GM18909 (cell line): ENCODE results near the gene GRIA4.
A peak's percentile ranks its signal among the peaks of the same experiment; 100 is the strongest.

Source experiments
- ATAC-seq: cut with Tn5 transposase; IDR thresholded peaks from one replicate; pipeline ENCODE4 v1.9.1; 2021; ENCODE audit warnings: mild to moderate bottlenecking; ENCODE audit not compliant: unreplicated experiment, poor library complexity

Gene GRIA4

GRCh38 chr11:105635466-105635865 is 25.6 kb downstream of the GRIA4 start:
- no peak for ATAC-seq

- ATAC-seq: no peak
These were observed 26.6 kb downstream of the GRIA4 start for GRCh38 chr11:105636496-105636895.

GRCh38 chr11:105639527-105639926 is 29.7 kb downstream of the GRIA4 start:
- no peak for ATAC-seq

- no peak for ATAC-seq
These were observed 31.6 kb downstream of the GRIA4 start for GRCh38 chr11:105641433-105641832.

GRCh38 chr11:105642870-105643269 is 33.0 kb downstream of the GRIA4 start:
- ATAC-seq: no peak

- no peak for ATAC-seq
These were observed 35.1 kb downstream of the GRIA4 start for GRCh38 chr11:105644839-105645573.

GRCh38 chr11:105647780-105648179 is 37.9 kb downstream of the GRIA4 start:
- ATAC-seq: no peak

GRCh38 chr11:105648762-105649161 is 38.9 kb downstream of the GRIA4 start:
- no peak for ATAC-seq

- no peak for ATAC-seq
These were observed 55.4 kb downstream of the GRIA4 start for GRCh38 chr11:105665281-105665680.

- ATAC-seq: no peak
These were observed 57.6 kb downstream of the GRIA4 start for GRCh38 chr11:105667441-105667840.

GRCh38 chr11:105670811-105671210 is 60.9 kb downstream of the GRIA4 start:
- ATAC-seq: no peak

GRCh38 chr11:105673089-105673488 is 63.2 kb downstream of the GRIA4 start:
- ATAC-seq: no peak

- no peak for ATAC-seq
These were observed 79.8 kb downstream of the GRIA4 start for GRCh38 chr11:105689631-105690030.

- ATAC-seq: no peak
These were observed 80.6 kb downstream of the GRIA4 start for GRCh38 chr11:105690467-105690866.

GRCh38 chr11:105693075-105693759 is 83.3 kb downstream of the GRIA4 start:
- ATAC-seq: no peak

- ATAC-seq: peak; percentile 55
These were observed 86.1 kb downstream of the GRIA4 start for GRCh38 chr11:105696000-105696399.

GRCh38 chr11:105697291-105697690 is 87.4 kb downstream of the GRIA4 start:
- no peak for ATAC-seq

GRCh38 chr11:105699203-105699602 is 89.3 kb downstream of the GRIA4 start:
- peak; percentile 46 for ATAC-seq

- no peak for ATAC-seq
These were observed 90.4 kb downstream of the GRIA4 start for GRCh38 chr11:105700271-105700670.

GRCh38 chr11:105701098-105701497 is 91.2 kb downstream of the GRIA4 start:
- ATAC-seq: no peak

- no peak for ATAC-seq
These were observed 96.1 kb downstream of the GRIA4 start for GRCh38 chr11:105705786-105706530.
